HCT116 (cell line): ENCODE measurements around the gene GLRA2. TPM values are rescaled to one million over a fixed set of nuclear protein-coding genes. Genes with fewer than 3 reads are reported as not detected.

Source experiments
- ATAC-seq: fragments of 200-7000 bp; cut with Tn5 transposase; 2 replicates; pipeline ENCODE4 v1.9.1; 2020; ENCODE audit warnings: mild to moderate bottlenecking, moderate library complexity
- BruUV-seq: library from RNA; stranded (reverse); fragments of 400-500 nt; replicated peaks from 2 replicates; lab custom pipeline; 2021; lab: Mats Ljungman, UMichigan
- CTCF ChIA-PET: fragments of 300-600 bp; sonication (Branson Sonifier 250); formaldehyde crosslinking; loops from one replicate; lab custom pipeline; 2021; ENCODE audit warnings: antibody characterized with exemption; lab: Charles Lee
- POLR2A ChIA-PET: fragments of 300-600, 350-600 bp; sonication (Branson Sonifier 250); formaldehyde crosslinking; loops from one replicate; lab custom pipeline; 2021; ENCODE audit warnings: antibody characterized with exemption; lab: Charles Lee
- RAD21 ChIA-PET, 2 experiments: fragments of 300-600 bp; sonication (Branson Sonifier 250); formaldehyde crosslinking; loops; one replicate each; lab custom pipeline; 2023; ENCODE audit warnings: low total read pairs in 2 of 2; ENCODE audit not compliant: uncharacterized antibody in 2 of 2, unreplicated experiment in 2 of 2, low non-redundant PET in 1 of 2; lab: Charles Lee
- DNase-seq: peaks from one replicate; pipeline ENCODE4 v3.0.0-alpha.2; 2010; ENCODE audit warnings: low read depth, low spot score
- H2AFZ ChIP-seq: fragments of 200-600 bp; shearing (Covaris generic), sonication (generic); 2 replicates; pipeline ENCODE4 v1.6.1; 2017; ENCODE audit warnings: low read depth, mixed run types, mixed read lengths, antibody characterized with exemption, low read length; ENCODE audit not compliant: poor library complexity, severe bottlenecking
- H3K27ac ChIP-seq: 2 replicates; pipeline ENCODE4 v1.5.1; 2012; ENCODE audit warnings: low read depth, low read length
- H3K27me3 ChIP-seq: fragments of 200-600 bp; sonication (generic); 2 replicates; pipeline ENCODE4 v1.6.1; 2016; ENCODE audit warnings: mixed run types, low read length, mixed read lengths; ENCODE audit not compliant: insufficient read depth
- H3K36me3 ChIP-seq, 2 experiments: fragments of 200-500 bp in 1 of 2; fragments of 200-600 bp in 1 of 2; sonication (Bioruptor generic) in 1 of 2; sonication (generic) in 1 of 2; 2 replicates each; pipeline versions ENCODE4 v1.5.1 to v1.6.1; 2014 to 2016; ENCODE audit warnings: low read length in 2 of 2, inconsistent platforms in 1 of 2, mixed read lengths in 1 of 2, mixed run types in 1 of 2; ENCODE audit not compliant: insufficient read depth in 2 of 2, control insufficient read depth in 1 of 2
- H3K4me1 ChIP-seq, 2 experiments: fragments of 200-600 bp in 1 of 2; sonication (generic) in 1 of 2; 2 replicates each; pipeline versions ENCODE4 v1.5.1 to v1.6.1; 2012 to 2017; ENCODE audit warnings: low read length in 2 of 2, inconsistent platforms in 1 of 2, mild to moderate bottlenecking in 1 of 2, mixed read lengths in 1 of 2, mixed run types in 1 of 2, moderate library complexity in 1 of 2; ENCODE audit not compliant: insufficient read depth in 2 of 2, control insufficient read depth in 1 of 2
- H3K4me2 ChIP-seq: fragments of 200-600 bp; sonication (generic); 2 replicates; pipeline ENCODE4 v1.6.1; 2017; ENCODE audit warnings: mixed run types, low read length, mixed read lengths
- H3K4me3 ChIP-seq, 2 experiments: fragments of 200-600 bp in 1 of 2; sonication (generic) in 1 of 2; replicated peaks in 1 of 2; 2 replicates each; pipeline ENCODE4 v1.5.1; 2011 to 2016; ENCODE audit warnings: low read length in 2 of 2, control low read depth in 1 of 2, low read depth in 1 of 2, mild to moderate bottlenecking in 1 of 2, mixed read lengths in 1 of 2, mixed run types in 1 of 2
- H3K79me2 ChIP-seq: fragments of 200-600 bp; sonication (generic); 2 replicates; pipeline ENCODE4 v1.6.1; 2017; ENCODE audit warnings: mild to moderate bottlenecking, mixed run types, low read length, moderate library complexity, mixed read lengths; ENCODE audit not compliant: insufficient read depth
- H3K9ac ChIP-seq: fragments of 200-600 bp; sonication (generic); 2 replicates; pipeline ENCODE4 v1.6.1; 2016; ENCODE audit warnings: low read length, mixed read lengths
- H3K9me2 ChIP-seq: fragments of 200-600 bp; sonication (generic), shearing (Covaris generic); 2 replicates; pipeline ENCODE4 v1.6.1; 2017; ENCODE audit warnings: mixed run types, mild to moderate bottlenecking, moderate library complexity; ENCODE audit not compliant: insufficient read depth
- H3K9me3 ChIP-seq, 2 experiments: fragments of 200-500 bp in 1 of 2; fragments of 200-600 bp in 1 of 2; sonication (Bioruptor generic) in 1 of 2; sonication (generic) in 1 of 2; 2 replicates each; pipeline ENCODE4 v1.6.1; 2014 to 2017; ENCODE audit warnings: low read length in 2 of 2, mixed read lengths in 2 of 2, inconsistent platforms in 1 of 2, low read depth in 1 of 2, mild to moderate bottlenecking in 1 of 2, mixed run types in 1 of 2, moderate library complexity in 1 of 2; ENCODE audit not compliant: control insufficient read depth in 1 of 2, insufficient read depth in 1 of 2
- H4K20me1 ChIP-seq: fragments of 200-600 bp; sonication (generic), shearing (Covaris generic); 2 replicates; pipeline ENCODE4 v1.6.1; 2017; ENCODE audit warnings: mixed run types, mild to moderate bottlenecking, moderate library complexity; ENCODE audit not compliant: insufficient read depth
- ATF3 ChIP-seq: IDR thresholded peaks from 2 replicates; pipeline ENCODE4 v1.6.1; 2012
- CEBPB ChIP-seq: IDR thresholded peaks from 2 replicates; pipeline ENCODE4 v1.6.1; 2012; ENCODE audit warnings: low read depth
- EGR1 ChIP-seq: IDR thresholded peaks from 2 replicates; pipeline ENCODE4 v1.6.1; 2012; ENCODE audit warnings: low read depth
- ELF1 ChIP-seq: IDR thresholded peaks from 2 replicates; pipeline ENCODE4 v1.6.1; 2012; ENCODE audit warnings: low read depth, borderline replicate concordance
- EZH2 ChIP-seq: fragments of 200-600 bp; sonication (generic); IDR thresholded peaks from 2 replicates; pipeline ENCODE4 v1.6.1; 2017; ENCODE audit warnings: antibody characterized with exemption, mixed run types
- EZH2phosphoT487 ChIP-seq: fragments of 200-600 bp; IDR thresholded peaks from 2 replicates; pipeline ENCODE4 v1.6.1; 2018; ENCODE audit warnings: antibody characterized with exemption, borderline replicate concordance
- FOSL1 ChIP-seq: IDR thresholded peaks from 2 replicates; pipeline ENCODE4 v1.6.1; 2012; ENCODE audit warnings: low read depth
- JUND ChIP-seq: IDR thresholded peaks from 2 replicates; pipeline ENCODE4 v1.6.1; 2012
- POLR2A ChIP-seq: IDR thresholded peaks from 2 replicates; pipeline ENCODE4 v1.7.0; 2011; ENCODE audit warnings: borderline replicate concordance; ENCODE audit not compliant: insufficient read depth, insufficient read length; ENCODE audit errors: extremely low read depth
- POLR2AphosphoS5 ChIP-seq: IDR thresholded peaks from 2 replicates; pipeline ENCODE4 v1.6.1; 2011; ENCODE audit warnings: mild to moderate bottlenecking, low read depth, low read length, moderate library complexity
- REST ChIP-seq: IDR thresholded peaks from 2 replicates; pipeline ENCODE4 v1.6.1; 2012; ENCODE audit warnings: low read depth
- SIN3A ChIP-seq: IDR thresholded peaks from 2 replicates; pipeline ENCODE4 v1.6.1; 2012; ENCODE audit warnings: low read depth
- SP1 ChIP-seq: IDR thresholded peaks from 2 replicates; pipeline ENCODE4 v1.6.1; 2012; ENCODE audit warnings: low read depth
- SRF ChIP-seq: IDR thresholded peaks from 2 replicates; pipeline ENCODE4 v1.6.1; 2012; ENCODE audit warnings: low read depth
- YY1 ChIP-seq: IDR thresholded peaks from 2 replicates; pipeline ENCODE4 v1.6.1; 2011; ENCODE audit warnings: low read length, low read depth, moderate library complexity, mild to moderate bottlenecking; ENCODE audit not compliant: insufficient replicate concordance; ENCODE audit errors: extremely low read depth
- ZBTB33 ChIP-seq: IDR thresholded peaks from 2 replicates; pipeline ENCODE4 v1.6.1; 2011; ENCODE audit warnings: mild to moderate bottlenecking, low read length, moderate library complexity; ENCODE audit not compliant: insufficient replicate concordance; ENCODE audit errors: extremely low read depth
- ZFX ChIP-seq: fragments of 450-650 bp; IDR thresholded peaks from 2 replicates; pipeline ENCODE4 v1.6.1; 2017
- ZNF274 ChIP-seq: fragments of 200-500 bp; sonication (Bioruptor generic); IDR thresholded peaks from 2 replicates; pipeline ENCODE4 v1.6.1; 2014; ENCODE audit warnings: mild to moderate bottlenecking, low read depth, low read length, inconsistent platforms
- intact Hi-C: fragments of 100-400 bp; cut with micrococcal nuclease; formaldehyde crosslinking; loops from 2 replicates; pipeline ENCODE4 v1.10.0; 2022
- total RNA-seq: library from RNA; stranded (reverse); gene quantifications from one replicate; pipeline ENCODE4 v1.2.1, GENCODE V29; 2021; ENCODE audit not compliant: unreplicated experiment
- TF ChIP-seq, protein P1 (sequence below), 3 experiments: fragments of 200-600 bp in 1 of 3; sonication (generic) in 1 of 3; IDR thresholded peaks in 2 of 3; conservative IDR thresholded peaks in 1 of 3; 2 replicates each; pipeline ENCODE4 v1.5.1; 2012 to 2017; ENCODE audit warnings: low read depth in 2 of 3, low read length in 2 of 3, antibody characterized with exemption in 1 of 3, borderline replicate concordance in 1 of 3, control low read depth in 1 of 3, mild to moderate bottlenecking in 1 of 3, mixed read lengths in 1 of 3, mixed run types in 1 of 3, moderate library complexity in 1 of 3; ENCODE audit not compliant: insufficient read depth in 1 of 3
- TF ChIP-seq, protein P2 (sequence below): IDR thresholded peaks from 2 replicates; pipeline ENCODE4 v1.6.1; 2012

GLRA2 gene
- total RNA-seq, 1 experiment from 2014 or later: not detected

DNA sequence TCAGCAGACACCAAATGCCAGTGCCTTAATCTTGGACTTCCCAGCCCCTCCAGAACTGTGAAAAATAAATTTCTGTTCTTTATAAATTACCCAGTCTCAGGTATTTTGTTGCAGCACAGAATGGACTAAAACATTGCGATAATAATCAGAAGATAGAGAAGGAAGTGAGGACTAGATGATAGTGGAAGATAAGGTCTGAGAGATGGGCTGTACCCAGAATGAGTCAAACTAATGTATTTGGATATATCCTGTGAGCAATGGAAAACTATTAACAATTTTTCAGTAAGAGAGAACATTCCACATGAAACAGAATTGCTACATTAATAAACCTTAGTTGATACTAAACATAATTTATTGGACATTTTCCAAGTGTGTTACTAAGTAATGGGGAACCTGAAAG lies 250.2 kb downstream of the GLRA2 start:
- DNase-seq (no peak), ATAC-seq (no peak)
- H3K9me2 ChIP-seq: no peaks in the 10 kb centered on the region
- intact Hi-C loops: no loop called here
- no TSS peak for BruUV-seq
- no peak overlapping the region for H3K27ac ChIP-seq
- no peak overlapping the region for H3K4me2 ChIP-seq
- H3K9me3 ChIP-seq: no peaks in the 10 kb centered on the region
- ChIA-PET CTCF (no interaction called here), RAD21 (no interaction called here), POLR2A (no interaction called here)
- H3K4me1 ChIP-seq: no peaks in the 10 kb centered on the region
- no peaks in the 10 kb centered on the region for H3K27me3 ChIP-seq
- no peak overlapping the region for H2AFZ ChIP-seq
- TF ChIP-seq ZBTB33: no peak
- no peak for TF ChIP-seq REST
- no peak for TF ChIP-seq CEBPB
- no peak for TF ChIP-seq ATF3
- TF ChIP-seq EZH2: no peak
- no peak for TF ChIP-seq JUND
- no peak for TF ChIP-seq ELF1
- TF ChIP-seq SP1: no peak
- no peak for TF ChIP-seq FOSL1
- TF ChIP-seq SRF: no peak
- TF ChIP-seq, protein P1, sequence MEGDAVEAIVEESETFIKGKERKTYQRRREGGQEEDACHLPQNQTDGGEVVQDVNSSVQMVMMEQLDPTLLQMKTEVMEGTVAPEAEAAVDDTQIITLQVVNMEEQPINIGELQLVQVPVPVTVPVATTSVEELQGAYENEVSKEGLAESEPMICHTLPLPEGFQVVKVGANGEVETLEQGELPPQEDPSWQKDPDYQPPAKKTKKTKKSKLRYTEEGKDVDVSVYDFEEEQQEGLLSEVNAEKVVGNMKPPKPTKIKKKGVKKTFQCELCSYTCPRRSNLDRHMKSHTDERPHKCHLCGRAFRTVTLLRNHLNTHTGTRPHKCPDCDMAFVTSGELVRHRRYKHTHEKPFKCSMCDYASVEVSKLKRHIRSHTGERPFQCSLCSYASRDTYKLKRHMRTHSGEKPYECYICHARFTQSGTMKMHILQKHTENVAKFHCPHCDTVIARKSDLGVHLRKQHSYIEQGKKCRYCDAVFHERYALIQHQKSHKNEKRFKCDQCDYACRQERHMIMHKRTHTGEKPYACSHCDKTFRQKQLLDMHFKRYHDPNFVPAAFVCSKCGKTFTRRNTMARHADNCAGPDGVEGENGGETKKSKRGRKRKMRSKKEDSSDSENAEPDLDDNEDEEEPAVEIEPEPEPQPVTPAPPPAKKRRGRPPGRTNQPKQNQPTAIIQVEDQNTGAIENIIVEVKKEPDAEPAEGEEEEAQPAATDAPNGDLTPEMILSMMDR (IDR thresholded peaks at IDR 0.05 in 2 of 3, conservative IDR thresholded peaks at IDR 0.05 in 1 of 3; ENCODE audit: borderline replicate concordance in 1 of 3, insufficient read depth in 1 of 3, low read depth in 2 of 3, low read length in 2 of 3): no peak
- TF ChIP-seq, protein P2, sequence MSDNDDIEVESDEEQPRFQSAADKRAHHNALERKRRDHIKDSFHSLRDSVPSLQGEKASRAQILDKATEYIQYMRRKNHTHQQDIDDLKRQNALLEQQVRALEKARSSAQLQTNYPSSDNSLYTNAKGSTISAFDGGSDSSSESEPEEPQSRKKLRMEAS: no peak
- no peak for TF ChIP-seq YY1
- TF ChIP-seq ZNF274: no peak
- no peak for TF ChIP-seq POLR2AphosphoS5
- TF ChIP-seq EGR1: no peak
- no peak for TF ChIP-seq POLR2A
- no peak for TF ChIP-seq EZH2phosphoT487
- no peak for TF ChIP-seq SIN3A
- TF ChIP-seq ZFX: no peak
- no peaks in the 10 kb centered on the region for H4K20me1 ChIP-seq
- H3K36me3 ChIP-seq: no peaks in the 10 kb centered on the region
- no peaks in the 10 kb centered on the region for H3K79me2 ChIP-seq
- no peak overlapping the region for H3K4me3 ChIP-seq
- H3K9ac ChIP-seq: no peak overlapping the region
